NCI-H1417 treated with DMSO at 0.1 percent for 48 hours (cell line): Measurements from ENCODE around the gene HOXA3.
A peak's percentile ranks its signal among the peaks of the same experiment; 100 is the strongest.

Experiments
- DNase-seq: peaks from one replicate; lab custom pipeline; 2025; lab: John Stamatoyannopoulos, UW

HOXA3 gene

DNA sequence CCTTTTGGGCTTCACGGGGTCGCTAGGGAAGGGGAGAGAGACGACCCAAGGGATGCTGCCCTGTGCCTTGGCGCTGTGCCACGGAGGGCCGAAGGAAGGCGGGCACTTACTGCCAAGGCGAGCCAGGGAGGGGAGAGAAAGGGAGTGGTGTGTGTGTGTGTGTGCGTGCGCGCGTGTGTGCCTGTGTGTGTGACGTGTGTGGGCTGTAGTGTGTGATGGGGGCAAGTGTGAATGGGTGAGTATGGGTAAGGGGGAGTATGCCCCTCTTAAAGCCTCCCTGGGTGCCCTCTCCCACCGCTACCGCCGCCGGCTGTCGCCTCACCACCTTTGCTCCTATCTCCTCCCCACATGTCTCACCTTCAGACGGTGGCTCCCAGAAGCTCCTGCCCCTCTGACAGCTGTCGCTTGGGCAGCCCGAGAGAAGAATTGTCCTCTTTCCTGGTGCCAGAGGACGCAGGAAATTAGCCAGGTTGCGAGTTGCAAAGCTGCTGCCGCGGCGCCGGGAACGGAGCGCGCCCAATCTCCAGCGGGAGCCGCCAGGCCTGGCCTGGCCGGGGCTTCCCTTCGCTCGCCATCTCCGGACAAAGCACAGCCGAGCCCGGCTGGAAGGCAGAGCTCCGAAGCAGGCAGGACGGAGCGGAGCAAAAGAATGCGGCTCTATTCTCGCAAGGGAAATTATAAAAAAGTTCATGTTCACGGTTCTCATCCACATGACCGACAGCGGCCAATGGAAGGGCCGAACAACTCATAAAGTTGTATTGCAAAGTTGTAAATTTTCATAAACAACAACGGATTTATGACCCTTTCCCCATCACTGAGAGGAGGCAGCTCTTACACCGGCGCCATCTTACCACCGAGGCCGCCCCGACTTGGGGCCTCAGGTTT, at the start of gene HOXA3:
TSS of gene HOXA3 (minus strand) at position 653 of the 885 bp plus-strand sequence. CDS start 41,943 bp downstream, outside the sequence.
- DNase-seq, result no peak

GRCh38 chr7:27201580-27202017, 49.2 kb upstream of the HOXA3 start:
- no peak for DNase-seq

- no peak for DNase-seq
Measured at GRCh38 chr7:27200761-27201579, 48.6 kb upstream of the HOXA3 start.

- DNase-seq, result peak; percentile 18
Measured at GRCh38 chr7:27199849-27200760, 47.7 kb upstream of the HOXA3 start, which contains the start of gene HOXA13. Gene HOXA13 (minus strand): TSS chr7:27200091. CDS start chr7:27200077, 14 bp downstream.

GRCh38 chr7:27198871-27199801, 46.8 kb upstream of the HOXA3 start:
- DNase-seq, result no peak

DNA sequence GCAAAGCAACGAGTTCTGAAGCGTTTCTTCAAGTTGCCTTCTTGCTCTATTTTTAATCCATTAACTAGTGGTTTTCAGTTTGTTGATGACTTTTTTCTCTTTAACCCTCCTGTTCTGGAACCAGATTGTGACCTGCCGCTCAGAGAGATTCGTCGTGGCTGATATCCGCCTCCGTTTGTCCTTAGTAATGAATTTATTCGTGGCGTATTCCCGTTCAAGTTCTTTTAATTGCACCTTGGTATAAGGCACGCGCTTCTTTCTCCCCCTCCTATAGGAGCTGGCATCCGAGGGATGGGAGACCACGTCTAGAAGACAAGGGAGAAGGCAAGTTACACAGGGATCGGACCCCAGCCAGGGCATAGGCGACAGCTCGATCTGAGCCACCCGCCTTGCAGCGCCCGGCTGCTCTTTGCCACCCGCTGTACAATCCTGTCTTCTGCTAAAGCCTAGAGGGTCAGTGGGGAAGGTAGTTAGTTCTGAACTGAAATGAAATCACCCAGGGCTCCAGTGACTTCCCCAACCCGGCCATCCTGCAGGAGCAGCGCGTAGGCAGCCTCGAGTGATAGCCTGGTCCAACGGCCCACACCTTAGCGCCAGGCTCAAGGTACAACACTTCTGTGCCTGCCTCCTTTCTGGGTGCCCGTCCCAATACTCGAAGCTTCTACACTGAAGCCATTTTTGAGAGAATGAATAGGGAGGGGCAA, 45.9 kb upstream of the HOXA3 start:
- DNase-seq, result no peak

DNA sequence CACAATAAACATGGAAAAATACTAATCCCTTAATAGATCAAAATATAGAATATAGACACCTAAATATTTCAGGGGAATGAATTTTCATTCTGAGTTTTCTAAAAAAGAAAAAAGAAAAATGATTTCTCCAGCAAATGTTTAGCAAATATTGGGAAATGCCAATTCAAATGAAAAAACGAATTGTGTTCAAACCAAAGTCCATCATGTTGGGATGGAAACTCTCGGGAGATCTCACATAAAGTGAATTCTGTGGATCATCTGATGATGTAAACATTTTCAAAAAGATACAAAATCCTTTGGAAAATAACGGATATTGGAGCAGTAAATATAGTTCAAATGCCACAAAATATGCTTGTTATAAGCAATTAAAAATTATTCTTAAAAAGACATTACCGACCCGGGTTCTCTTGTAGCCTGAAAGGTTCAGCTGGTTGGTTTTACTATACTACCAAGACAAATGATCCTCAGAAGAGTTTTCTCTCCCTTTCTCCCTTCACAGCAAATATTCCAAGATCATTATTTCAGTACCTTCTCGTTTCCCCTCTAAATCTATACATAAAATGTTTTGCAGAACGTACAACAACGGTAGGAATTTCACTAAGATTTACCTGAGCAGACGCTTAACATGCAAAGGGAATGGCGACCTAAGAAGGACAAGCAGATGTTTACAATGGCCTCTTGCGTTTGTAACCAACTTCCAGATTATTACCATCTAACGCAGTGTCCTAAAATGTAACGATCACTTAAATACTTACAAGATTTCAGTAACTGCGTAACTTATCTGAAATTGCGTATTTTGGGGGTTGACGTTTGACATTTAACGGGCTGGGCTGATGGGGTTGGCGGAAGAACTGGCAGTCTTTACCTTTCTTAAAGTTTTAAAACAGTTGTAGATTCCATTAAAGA, 45.0 kb upstream of the HOXA3 start:
- no peak for DNase-seq

- peak; percentile 40 for DNase-seq
Measured at GRCh38 chr7:27196287-27196767, 43.9 kb upstream of the HOXA3 start.

DNA sequence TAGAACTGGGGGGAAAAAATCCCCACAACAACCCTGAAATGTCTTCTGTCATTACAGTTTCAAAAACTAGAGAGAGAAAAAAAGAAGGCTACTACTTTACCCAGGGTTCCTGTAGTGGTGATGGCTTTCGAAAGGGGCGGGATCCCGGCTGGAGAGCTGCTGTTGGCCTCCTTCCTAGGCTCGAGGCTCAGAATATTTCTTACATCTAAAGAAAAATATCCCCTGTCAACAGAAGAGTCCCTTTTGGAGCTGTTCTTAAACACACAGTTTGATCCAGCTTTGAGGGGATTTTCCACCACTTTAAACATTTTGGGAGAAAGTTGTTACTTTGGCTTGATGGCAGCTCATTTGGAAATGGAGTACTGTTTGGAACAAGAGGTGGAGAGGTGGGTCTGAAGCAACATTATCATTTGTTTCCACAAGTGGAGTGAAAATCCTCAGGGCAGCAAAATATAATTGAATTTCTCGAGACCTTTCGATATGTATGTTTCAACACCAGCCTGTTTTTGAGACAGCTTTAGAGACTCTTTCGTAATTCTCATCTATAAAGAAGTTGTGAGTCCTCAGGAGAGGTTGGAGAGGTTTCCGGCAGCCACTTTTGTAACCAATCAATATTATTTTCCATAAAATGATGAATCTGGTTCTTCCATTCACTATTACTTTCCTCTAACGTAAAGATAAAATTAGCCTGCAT, 42.5 kb upstream of the HOXA3 start:
- DNase-seq, result no peak

DNA sequence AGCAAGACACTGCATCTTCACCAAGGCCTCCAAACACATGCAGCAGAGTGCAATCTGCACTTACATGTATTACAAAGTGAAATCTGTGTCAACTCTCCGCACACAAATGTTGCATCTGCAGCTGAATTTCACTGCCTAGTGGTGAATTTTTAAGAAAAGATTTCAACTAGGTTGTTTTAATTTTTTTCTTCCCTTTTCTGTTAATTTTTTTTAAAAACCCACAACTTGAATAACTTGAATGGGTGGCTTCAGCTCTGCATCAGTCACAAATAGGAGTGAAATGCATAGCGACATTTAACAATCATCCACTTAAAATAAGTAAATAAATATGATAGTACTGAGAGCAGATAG, 41.6 kb upstream of the HOXA3 start:
- DNase-seq, result no peak

DNA sequence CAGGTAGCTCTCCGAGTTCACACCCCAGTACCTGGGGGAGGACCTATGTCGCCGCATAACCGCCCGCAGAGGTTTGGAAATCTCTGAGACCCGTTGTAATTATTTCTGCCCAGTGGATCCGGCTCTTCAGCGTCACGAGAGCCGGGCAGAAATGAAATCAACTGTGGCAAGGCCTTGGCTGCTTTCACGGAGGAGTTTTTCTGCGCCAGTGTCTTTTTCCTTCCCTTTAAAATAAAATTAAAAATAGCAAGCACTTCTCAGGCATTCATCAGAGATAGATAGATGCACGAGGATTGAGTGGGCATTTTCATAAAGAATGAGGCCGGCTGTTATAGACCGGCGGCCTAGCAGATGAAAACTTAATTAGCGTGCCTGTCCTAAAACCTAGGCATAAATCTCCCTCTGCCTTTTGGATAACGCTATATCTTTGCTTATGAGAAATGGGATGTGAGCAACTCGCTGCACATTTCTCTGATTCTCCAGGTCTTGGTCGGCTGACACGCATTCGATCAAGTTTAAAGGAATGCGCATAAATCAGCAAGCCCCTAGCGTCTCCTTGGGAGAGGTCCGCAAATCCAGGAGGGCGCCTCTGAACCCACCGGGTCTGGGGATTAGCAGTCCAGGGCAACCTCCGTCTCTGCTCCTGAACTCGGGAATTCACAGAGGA, 41.1 kb upstream of the HOXA3 start:
- DNase-seq, result no peak

DNA sequence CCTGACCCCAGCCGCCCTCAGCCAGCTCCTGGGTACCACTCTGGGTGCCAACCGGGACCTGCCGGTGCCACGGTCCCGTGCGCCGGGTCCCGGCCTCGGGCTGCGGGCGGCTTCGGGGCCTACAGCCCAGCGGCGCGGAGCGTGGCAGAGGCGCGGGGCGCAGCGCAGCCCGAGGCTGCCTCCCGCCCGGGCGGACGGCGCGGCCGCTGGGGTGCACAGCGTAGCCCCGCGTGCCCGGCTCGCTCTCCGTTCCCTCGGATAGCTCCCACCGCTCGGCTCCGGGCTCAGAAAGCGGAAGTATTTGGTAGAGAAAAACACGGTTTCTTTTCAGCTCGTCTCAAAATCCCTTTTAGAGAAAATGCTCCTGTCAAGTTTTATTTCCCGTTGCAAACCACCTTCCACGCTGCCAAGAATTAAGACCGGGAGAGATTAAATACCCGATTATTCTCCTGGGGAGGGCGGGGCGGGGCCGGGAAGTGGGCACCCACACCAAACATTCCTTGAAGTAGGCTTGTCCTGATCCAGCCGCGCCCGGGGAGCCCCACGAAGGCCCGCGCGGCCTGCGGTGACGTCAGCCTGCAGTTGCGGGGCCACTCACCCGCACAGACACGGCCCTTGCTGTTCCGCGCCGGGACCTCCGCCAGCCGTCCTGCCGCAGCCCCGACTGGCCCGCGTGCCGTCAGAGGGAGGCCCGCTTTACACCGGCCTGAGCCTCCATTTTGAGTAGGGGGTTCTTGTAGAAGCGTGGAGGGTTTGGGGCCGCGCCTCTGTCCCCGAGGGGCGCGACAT, 40.4 kb upstream of the HOXA3 start:
- no peak for DNase-seq

GRCh38 chr7:27191833-27192545, 39.6 kb upstream of the HOXA3 start:
- no peak for DNase-seq

DNA sequence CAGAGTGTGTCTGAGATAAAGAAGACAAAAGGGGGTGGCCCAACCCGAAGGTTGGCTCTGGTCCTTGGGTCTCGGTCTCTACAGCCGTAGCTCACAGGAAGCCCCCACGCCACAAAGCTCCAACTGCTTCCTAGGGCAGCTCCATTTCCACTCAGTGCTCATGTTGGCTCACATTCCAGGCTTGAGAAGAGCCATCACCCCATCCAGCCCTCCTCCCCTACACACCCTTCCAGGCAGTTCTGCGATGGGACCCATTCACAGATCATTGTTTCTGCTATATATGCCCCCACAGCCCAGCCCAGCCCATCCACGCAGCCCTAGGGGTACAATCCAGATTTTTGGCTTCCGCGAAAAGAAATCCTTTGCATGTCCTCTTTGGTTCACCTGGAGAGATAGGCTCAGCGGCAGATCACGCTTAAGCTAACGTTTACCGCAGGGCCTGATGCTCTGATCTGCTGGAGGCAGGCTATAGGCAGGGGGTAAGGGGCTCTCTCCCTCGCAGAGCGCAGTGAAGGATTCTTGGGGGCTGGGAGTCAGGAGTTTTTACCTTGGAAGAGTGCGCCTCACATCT, 38.9 kb upstream of the HOXA3 start:
- no peak for DNase-seq

DNA sequence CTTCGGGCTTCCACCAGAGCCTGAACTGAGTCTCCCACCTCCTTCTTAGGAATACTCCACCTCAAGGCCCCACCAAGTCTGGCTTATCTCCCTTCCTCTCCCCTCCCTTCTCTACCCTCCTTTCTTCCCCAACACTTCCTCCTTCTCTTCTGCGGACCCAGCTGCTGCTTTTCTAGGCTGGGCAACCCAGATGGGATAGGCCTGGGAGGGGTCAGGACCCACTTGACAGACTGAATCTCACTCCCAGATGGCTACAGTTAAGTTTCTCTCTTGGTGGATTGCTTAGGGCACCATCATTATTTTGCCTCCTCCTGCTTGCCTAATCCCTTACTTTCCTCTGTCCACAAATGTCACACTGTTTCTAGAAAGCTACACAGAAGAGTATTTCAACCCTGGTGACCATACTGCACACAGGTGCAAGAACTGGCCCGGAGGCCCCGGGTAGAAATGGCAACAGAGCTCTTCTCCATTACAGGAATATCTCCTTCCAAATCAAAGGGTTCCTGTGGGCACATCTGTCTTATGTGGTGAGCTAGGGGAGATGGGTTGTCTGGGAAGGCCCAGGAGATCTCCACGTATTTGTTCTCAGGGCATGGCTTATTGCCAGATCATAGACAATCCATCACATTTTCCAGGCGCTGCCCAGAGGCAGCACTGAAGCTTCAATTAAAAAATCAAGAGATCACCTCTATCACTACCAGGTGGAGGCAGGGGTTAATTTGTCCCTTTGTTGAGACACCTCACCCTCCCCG, 37.8 kb upstream of the HOXA3 start:
- DNase-seq, result no peak
